NB4 (cell line): Measurements from ENCODE around the gene CIB4.

Source experiments
- MYC ChIP-seq: IDR thresholded peaks from 2 replicates; pipeline ENCODE4 v1.6.1; 2011; ENCODE audit warnings: low read depth, low read length
- POLR2A ChIP-seq: IDR thresholded peaks from 2 replicates; pipeline ENCODE4 v1.6.1; 2011; ENCODE audit warnings: mild to moderate bottlenecking; ENCODE audit not compliant: insufficient read length; ENCODE audit errors: extremely low read depth
- TF ChIP-seq, protein P1 (sequence below): IDR thresholded peaks from one replicate; pipeline ENCODE4 v1.5.1; 2012; ENCODE audit warnings: low read depth, low read length
- TF ChIP-seq, protein P2 (sequence below): IDR thresholded peaks from 2 replicates; pipeline ENCODE4 v1.6.1; 2011; ENCODE audit warnings: low read depth, low read length

DNA sequence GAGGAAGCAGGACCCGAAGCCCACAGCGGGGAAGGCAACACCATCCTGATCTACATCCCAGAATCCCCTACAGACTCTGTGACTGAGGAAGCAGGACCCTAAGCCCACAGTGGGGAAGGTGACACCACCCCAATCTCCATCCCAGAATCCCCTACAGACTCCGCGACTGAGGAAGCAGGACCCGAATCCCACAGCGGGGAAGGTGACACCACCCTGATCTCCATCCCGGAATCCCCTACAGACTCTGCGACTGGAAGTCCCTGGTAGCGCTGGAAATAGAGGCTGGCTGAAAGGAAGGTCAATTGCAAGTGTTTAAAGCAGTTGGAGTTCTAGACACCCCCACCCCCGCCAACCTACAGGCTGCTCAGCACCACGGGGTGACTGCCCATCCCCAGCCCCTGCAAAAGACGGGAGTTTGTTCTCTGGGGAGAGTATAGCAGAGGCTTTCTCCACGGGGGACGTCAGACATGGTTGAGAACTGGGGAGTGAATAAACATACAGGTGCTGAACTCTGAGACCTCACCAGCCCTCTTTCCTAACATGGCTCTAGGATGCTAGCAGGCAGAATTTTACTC lies 21.0 kb downstream of the CIB4 start:
- no peak for TF ChIP-seq POLR2A
- TF ChIP-seq, protein P1, sequence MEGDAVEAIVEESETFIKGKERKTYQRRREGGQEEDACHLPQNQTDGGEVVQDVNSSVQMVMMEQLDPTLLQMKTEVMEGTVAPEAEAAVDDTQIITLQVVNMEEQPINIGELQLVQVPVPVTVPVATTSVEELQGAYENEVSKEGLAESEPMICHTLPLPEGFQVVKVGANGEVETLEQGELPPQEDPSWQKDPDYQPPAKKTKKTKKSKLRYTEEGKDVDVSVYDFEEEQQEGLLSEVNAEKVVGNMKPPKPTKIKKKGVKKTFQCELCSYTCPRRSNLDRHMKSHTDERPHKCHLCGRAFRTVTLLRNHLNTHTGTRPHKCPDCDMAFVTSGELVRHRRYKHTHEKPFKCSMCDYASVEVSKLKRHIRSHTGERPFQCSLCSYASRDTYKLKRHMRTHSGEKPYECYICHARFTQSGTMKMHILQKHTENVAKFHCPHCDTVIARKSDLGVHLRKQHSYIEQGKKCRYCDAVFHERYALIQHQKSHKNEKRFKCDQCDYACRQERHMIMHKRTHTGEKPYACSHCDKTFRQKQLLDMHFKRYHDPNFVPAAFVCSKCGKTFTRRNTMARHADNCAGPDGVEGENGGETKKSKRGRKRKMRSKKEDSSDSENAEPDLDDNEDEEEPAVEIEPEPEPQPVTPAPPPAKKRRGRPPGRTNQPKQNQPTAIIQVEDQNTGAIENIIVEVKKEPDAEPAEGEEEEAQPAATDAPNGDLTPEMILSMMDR = no peak
- TF ChIP-seq MYC = no peak
- TF ChIP-seq, protein P2, sequence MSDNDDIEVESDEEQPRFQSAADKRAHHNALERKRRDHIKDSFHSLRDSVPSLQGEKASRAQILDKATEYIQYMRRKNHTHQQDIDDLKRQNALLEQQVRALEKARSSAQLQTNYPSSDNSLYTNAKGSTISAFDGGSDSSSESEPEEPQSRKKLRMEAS = no peak
